ENCODE data around the gene ADAMTS6. TPM values are rescaled to one million over a fixed set of nuclear protein-coding genes. Genes with fewer than 3 reads are reported as not detected.

ADAMTS6 gene
- total RNA-seq, 2 donors from 2014 or later = 0.91 to 20.7 TPM

GRCh38 chr5:65292196-65292595 is 189.5 kb downstream of the ADAMTS6 start:
- TF ChIP-seq CTCF (IDR thresholded peaks at IDR 0.05) (no peak), POLR2A (IDR thresholded peaks at IDR 0.05) (no peak), POLR2AphosphoS5 (IDR thresholded peaks at IDR 0.05) (no peak)
- no peak for DNase-seq (ENCODE audit: low spot score)
- Histone ChIP-seq H3K4me3 (no peak overlapping the region), H3K36me3 (no peaks in the 10 kb centered on the region), H3K27me3 (replicated peaks; ENCODE audit: insufficient read depth) (no peaks in the 10 kb centered on the region), H3K9me3 (no peaks in the 10 kb centered on the region), H3K27ac (no peak overlapping the region), H3K4me1 (replicated peaks) (no peaks in the 10 kb centered on the region)
- intact Hi-C loops (cut with DNase I) = no loop called here

DNA sequence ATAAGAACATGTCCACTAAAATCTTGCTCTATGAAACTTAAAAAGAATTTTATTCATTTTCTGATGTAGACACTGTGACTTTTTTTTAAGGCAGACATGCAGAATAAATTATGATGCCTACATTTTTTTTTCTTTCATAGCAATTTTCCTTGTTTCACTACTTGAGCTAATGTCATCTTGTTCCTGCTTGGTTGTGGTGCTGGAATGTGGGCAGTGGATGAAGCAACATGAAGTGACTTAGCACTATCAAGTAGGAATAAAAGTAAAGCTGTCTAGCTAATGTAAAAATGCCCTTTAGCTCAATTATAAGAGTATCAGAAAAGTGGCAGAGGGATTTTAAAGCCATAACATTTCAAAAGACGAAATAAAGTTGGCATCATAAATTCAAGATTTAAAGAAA is 191.0 kb downstream of the ADAMTS6 start:
- intact Hi-C loops (cut with DNase I) = no loop called here
- no peaks in the 10 kb centered on the region for H3K27me3 ChIP-seq (replicated peaks; ENCODE audit: insufficient read depth)
- H3K36me3 ChIP-seq = no peaks in the 10 kb centered on the region
- TF ChIP-seq POLR2A (IDR thresholded peaks at IDR 0.05) = no peak
- WGBS = 97% methylated on average over 1 of the region's 1 CpG
- H3K9me3 ChIP-seq = no peaks in the 10 kb centered on the region
- no peaks in the 10 kb centered on the region for H3K4me1 ChIP-seq (replicated peaks)
- DNase-seq (ENCODE audit: low spot score) = no peak
- H3K27ac ChIP-seq = no peak overlapping the region
- H3K4me3 ChIP-seq = no peak overlapping the region

DNA sequence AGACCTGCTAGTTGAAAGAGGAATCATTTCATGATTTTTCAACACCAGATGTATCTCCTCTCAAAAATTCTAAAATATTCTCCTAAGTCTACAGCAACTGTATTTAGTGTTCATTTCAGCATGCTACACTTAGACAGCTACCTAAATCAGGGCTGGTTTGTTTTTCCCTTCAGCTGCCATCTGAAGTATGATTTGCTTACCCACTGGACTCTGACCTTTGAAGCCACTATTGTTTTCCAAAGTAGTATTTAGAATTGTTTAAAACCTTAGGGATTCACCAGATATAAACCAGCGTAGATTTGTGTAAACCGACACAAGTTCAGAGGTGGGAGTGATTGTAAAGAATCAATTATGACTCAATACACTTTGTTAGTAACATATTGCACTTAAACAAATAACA is 193.1 kb downstream of the ADAMTS6 start:
- WGBS = 94% methylated on average over 2 of the region's 2 CpGs
- intact Hi-C loops (cut with DNase I) = no loop called here

DNA sequence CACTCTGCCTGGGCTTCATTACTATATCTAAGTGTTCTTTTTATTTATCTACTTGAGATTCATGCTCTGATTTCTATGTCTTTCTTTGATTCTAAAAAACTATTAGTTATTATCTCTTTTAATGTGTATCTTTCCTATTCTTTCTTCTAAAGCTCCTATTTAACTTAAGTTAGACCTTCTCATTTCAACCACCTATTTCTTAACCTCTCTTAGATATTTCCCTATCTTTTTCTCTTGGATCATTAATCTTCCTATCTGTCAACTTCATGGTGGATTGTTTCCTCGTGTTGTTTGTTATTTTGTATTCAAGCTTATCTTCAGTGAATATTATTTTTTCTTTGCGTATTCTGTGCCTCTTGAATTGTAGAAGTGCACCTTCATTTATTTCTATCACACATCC is 202.1 kb downstream of the ADAMTS6 start:
- Histone ChIP-seq H3K27ac (no peak overlapping the region), H3K9me3 (no peaks in the 10 kb centered on the region), H3K4me1 (replicated peaks) (no peaks in the 10 kb centered on the region), H3K36me3 (no peaks in the 10 kb centered on the region), H3K27me3 (replicated peaks; ENCODE audit: insufficient read depth) (no peaks in the 10 kb centered on the region), H3K4me3 (no peak overlapping the region)
- DNase-seq (ENCODE audit: low spot score) = no peak
- TF ChIP-seq POLR2AphosphoS5 (IDR thresholded peaks at IDR 0.05) (no peak), CTCF (IDR thresholded peaks at IDR 0.05) (no peak), POLR2A (IDR thresholded peaks at IDR 0.05) (no peak)
- intact Hi-C loops (cut with DNase I) = no loop called here
- 90% methylated on average over 2 of the region's 2 CpGs for WGBS

More for the DNA sequence above, 193.1 kb downstream of the ADAMTS6 start:
- Histone ChIP-seq H3K9me3 (no peaks in the 10 kb centered on the region), H3K36me3 (no peaks in the 10 kb centered on the region), H3K27me3 (replicated peaks; ENCODE audit: insufficient read depth) (no peaks in the 10 kb centered on the region), H3K27ac (no peak overlapping the region), H3K4me3 (no peak overlapping the region), H3K4me1 (replicated peaks) (no peaks in the 10 kb centered on the region)
- no peak for DNase-seq (ENCODE audit: low spot score)
- TF ChIP-seq POLR2A (IDR thresholded peaks at IDR 0.05) (no peak), CTCF (IDR thresholded peaks at IDR 0.05) (no peak), POLR2AphosphoS5 (IDR thresholded peaks at IDR 0.05) (no peak)

- TF ChIP-seq POLR2AphosphoS5 (IDR thresholded peaks at IDR 0.05) = no peak
- no peak for TF ChIP-seq CTCF (IDR thresholded peaks at IDR 0.05)
- TF ChIP-seq POLR2A (IDR thresholded peaks at IDR 0.05) = no peak
- H3K36me3 ChIP-seq = no peaks in the 10 kb centered on the region
- no peak overlapping the region for H3K27ac ChIP-seq
- no peaks in the 10 kb centered on the region for H3K9me3 ChIP-seq
- H3K4me1 ChIP-seq (replicated peaks) = no peaks in the 10 kb centered on the region
- intact Hi-C loops (cut with DNase I) = no loop called here
- no peak for DNase-seq (ENCODE audit: low spot score)
- H3K4me3 ChIP-seq = no peak overlapping the region
- 81% methylated on average over 1 of the region's 1 CpG for WGBS
- H3K27me3 ChIP-seq (replicated peaks; ENCODE audit: insufficient read depth) = no peaks in the 10 kb centered on the region
Observed at GRCh38 chr5:65276178-65276890, 205.4 kb downstream of the ADAMTS6 start.
